K562 treated with DMSO at 1 percent for 12 hours (cell line): ENCODE measurements around the gene LRRC10. TPM values are rescaled to one million over a fixed set of nuclear protein-coding genes. Genes with fewer than 3 reads are reported as not detected.

Source experiments
- total RNA-seq: library from RNA; unstranded; fragments of 300-600 nt; gene quantifications from 2 replicates; pipeline ENCODE4 v1.2.3, GENCODE V29; 2022; ENCODE audit not compliant: insufficient read depth

LRRC10 gene
- total RNA-seq: not detected in 2 replicates

GRCh38 chr12:69610729-69611128, at the start of gene LRRC10:
Gene LRRC10 (minus strand): TSS chr12:69610907. CDS start chr12:69610838, 69 bp downstream.

DNA sequence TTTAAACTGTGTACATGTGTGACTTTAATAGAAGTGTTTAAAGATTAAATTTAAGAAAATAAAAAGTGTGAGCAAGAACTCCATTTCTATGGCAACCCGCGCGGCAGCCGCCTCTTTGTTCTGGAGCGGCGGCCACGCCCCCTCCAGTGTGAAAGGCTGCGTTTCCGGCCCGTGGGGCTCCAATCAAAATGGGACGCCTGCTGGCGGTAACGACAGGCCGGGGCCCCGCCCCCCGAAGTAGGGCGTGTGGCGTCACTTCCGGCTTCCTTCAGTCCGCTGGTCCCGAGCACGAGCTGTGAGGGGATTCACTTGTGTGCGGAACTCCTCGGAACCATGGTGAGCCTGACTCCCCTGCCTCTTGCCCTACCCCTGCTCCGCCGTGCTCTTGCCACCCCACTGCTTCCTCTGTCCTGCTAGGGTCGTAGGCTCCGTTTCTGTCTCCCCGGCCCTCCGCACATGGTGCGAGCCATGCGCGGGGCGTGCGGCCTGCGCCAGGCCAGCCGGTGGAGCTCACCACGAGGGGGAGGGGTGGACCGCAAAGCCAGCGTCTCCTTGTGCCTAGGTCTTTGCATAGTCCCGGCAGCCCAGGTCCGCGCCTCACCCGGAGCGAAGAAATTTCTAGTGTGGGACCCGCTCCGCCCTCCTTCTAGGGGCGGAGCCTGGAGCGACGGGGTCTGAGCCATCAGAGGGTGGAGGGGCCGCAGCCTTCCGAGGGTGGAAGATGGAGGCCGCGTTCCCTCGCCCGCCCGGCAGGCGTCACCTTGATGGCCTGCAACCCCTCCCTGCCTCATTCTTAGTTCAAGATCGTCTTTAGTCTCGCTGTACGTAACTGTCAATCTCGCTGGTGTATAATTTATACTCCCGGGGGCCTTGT, 25.3 kb downstream of the LRRC10 start, which contains the start of gene CCT2:
TSS of gene CCT2 (plus strand) at position 271 of the 874 bp plus-strand sequence. CDS start at position 334, 63 bp downstream.

Other genes starting within 250 kb of the LRRC10 start
- gene FRS2, start 140.5 kb downstream of the LRRC10 start, total RNA-seq: 1.6 and 5.9 TPM in 2 replicates
- gene CCT2, start 25.4 kb downstream of the LRRC10 start, total RNA-seq: 170 and 192 TPM in 2 replicates
- gene BEST3, start 88.4 kb upstream of the LRRC10 start, total RNA-seq: not detected in 2 replicates
- gene RAB3IP, start 128.0 kb upstream of the LRRC10 start, total RNA-seq: 15.8 and 17.7 TPM in 2 replicates
- gene MYRFL, start 214.3 kb upstream of the LRRC10 start, total RNA-seq: not detected in 2 replicates